Renal pelvis (tissue), 4 donors: Measurements from ENCODE around the gene RFPL2. TPM values are rescaled to one million over a fixed set of nuclear protein-coding genes. Genes with fewer than 3 reads are reported as not detected.
"Not testable (repeated sequence)": the region's sequence is repeated elsewhere in the genome, so short reads cannot be mapped to it uniquely, and the experiment has no call there.

Source experiments
- DNase-seq: peaks from one replicate; pipeline ENCODE4 v3.0.0-alpha.2; 2013
- polyA plus RNA-seq, 3 donors: library from polyadenylated mRNA; unstranded; fragments of 120-200 nt; gene quantifications; one replicate each; pipeline ENCODE4 v1.2.1, GENCODE V29; 2013; ENCODE audit not compliant: insufficient read length in 3 of 3

Gene RFPL2
- polyA plus RNA-seq, 3 donors: 0.28 to 1.0 (median 0.73) TPM

DNA sequence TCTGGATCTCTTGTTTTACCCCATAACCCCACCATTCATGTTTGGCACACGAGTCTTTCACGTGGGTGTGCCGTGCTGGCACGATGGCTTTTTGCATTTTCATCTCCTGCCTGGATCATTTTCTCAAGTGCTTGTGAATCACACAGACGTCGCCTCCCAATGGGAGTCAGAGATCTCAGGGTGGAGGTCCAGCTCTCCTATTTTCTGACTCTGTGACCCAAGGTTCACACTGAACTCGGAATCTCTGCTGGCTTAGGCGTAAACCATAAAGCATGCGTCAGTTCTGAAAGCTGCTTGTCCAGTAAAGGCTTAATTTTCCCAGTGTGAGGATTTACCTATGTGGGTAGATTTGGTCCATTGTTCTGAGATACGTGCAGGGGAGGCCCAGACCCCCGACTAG is 29.8 kb downstream of the RFPL2 start:
- no peak for DNase-seq

DNA sequence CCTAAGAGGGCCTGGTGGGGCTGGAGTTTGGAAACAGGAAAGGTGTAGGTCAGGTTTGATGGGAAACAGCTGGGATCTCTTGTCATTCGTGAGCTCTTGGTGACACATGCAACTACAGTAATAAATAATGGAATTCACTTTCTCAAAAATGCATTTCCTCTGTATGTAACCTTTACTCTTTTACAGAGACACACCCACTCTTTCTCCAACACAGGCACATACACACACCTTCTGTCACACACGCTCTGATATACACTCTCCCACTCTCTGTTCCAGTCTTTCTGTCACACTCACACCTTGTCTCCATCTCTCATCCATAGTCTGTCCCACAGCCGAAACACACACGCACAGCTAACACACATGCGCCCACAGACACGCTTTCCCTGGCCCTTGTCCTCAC is 39.2 kb downstream of the RFPL2 start:
- no peak for DNase-seq

DNA sequence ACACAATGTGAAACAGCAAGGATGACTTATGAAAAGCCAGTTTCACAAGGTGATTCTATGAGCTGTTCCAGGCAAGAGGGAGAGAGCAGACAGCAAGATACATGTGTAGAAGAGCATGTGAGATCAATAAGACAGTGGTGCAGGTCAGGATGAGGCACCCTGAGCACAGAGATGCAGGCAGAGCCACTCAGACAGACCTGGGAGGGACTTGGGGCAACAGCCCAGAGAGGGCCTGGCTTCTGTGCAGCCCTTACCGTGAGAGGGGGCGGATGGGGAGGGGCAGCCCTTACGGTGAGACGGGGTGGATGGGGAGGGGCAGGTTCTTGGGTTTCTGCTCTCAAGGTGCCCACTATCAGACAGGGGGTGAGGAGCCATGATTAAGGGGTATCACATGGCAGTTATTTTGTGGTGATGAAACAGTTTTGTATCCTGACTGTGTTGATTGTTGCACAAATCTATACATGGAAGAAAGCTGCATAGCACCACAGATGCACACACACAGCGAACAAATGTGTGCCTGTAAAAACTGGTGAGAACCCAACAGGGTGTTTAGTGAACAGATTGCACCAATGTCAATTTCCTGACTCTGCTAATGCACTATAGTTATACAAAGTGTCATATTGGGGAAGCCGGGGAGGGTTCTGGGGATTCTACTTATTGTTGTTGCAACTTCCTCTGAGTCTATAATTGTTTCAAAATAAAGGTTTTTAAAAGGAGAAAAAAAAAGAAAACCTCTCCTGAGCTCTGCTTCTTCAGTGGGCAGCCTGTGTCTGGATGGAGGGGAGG is 40.6 kb downstream of the RFPL2 start:
- DNase-seq: no peak

DNA sequence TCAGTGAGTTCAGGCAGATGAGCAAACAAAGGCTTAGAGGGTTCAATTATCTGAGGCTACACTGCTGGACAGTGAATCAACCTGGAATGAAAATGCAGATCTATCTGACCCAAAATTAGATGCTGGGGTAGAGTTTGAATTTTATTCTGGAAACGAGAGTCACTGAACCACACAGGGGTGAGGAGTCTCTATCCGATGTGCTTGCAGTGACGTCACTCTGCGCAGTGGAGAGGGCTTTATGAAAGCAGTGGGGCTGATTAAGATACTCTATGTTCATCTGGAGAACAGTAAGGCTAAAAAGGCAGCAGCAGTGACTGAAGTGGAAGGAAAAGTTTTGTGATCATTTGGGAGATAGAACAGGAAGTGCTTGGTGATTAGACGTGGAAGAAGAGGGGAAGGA is 44.5 kb downstream of the RFPL2 start:
- DNase-seq: not testable (repeated sequence)

DNA sequence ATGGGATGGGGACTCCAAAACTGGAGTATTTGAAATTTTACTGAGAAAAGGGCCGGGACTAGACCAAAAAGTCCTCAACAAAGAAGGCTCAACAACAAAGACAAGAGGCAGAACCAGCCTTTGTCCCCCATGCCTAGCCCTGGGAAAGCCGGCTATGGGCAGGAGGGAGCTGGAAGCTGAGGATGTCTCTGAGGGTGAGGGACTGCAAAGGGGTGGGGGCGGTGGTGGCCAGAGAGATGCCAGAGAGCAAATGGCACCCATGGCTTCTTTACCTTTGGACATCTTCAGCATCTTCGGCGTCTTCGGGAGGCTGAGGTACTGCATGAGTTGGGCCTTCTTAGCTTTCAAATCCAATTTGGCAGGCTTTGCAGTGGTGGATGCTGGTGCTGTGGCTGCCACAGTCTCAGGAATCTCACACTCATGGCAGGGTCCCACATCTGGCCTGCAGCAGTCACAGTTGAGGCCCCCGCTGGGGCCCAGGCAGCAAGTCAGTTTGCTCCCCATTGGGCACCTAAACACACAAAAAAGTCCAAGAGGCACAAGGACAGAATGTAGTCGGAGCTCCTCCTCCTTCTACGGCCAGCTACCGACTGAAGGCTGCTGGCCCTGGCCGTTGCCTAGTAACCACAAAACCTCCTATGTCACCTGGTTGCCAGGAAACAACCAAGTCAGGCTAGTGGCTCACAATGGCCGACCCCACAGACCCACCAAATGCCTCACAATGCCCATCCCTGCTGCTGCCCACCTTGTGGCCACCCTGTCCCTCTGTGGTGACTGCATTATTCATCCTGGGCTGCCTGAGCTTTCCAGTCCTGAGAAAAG is 46.0 kb downstream of the RFPL2 start, which contains the start of gene C22orf42:
C22orf42 (minus strand) TSS at position 592 of the 822 bp plus-strand sequence; CDS start at position 504, 88 bp downstream.
- DNase-seq: no peak

DNA sequence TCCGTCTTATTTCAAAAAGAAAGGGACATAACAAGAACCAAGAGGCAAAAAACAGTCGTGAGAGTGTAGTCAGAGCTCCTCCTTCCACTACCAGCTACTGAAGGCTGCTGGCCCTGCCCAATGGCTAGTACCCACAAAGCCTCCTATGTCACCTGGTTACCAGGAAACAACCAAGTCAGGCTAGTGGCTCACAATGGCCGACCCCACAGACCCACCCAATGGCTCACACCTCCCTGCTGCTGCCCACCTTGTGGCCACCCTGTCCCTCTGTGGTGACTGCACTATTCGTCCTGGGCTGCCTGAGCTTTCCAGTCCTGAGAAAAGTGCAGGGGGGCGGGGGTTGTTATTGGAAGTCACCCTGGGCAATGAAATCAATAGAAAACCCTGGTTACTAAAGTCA is 47.2 kb downstream of the RFPL2 start:
- DNase-seq: not testable (repeated sequence)

DNA sequence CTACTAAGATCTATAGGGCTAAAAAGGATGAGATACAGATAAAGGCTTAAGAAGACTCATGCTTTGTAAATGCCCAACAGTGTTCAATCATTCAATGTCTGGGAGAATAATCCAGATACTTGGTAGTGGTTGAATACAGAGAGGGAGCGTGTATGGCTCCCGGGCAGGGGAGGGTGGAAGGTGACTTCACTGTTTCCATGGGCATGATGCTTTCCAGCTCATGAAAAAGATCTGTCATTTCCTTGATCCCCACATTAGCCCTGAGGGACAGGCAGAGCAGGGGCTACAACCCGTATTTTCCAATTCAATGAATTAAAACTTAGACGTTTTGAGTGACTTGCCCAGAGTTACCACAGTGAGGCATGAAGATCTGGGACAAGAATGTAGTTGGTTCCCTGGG is 50.1 kb downstream of the RFPL2 start:
- not testable (repeated sequence) for DNase-seq

DNA sequence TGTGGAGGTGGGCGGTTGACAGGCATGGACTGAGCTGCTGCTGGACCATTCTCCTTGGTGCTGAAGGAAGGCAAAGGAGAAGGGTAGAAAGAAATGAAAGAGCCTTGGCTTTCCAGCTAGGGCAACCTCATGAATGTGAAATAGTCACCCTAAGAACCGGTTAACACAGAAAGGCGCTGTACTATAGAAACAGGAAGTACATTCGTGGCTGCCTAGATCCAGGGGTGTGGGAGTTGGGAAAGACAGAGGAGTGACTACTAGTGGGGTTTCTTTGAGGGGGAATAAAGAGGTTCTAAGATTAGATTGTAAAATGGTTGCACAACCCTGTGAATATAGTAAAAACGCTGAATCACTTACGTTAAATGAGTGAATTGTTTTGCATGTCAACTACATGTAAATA is 53.2 kb downstream of the RFPL2 start:
- not testable (repeated sequence) for DNase-seq

DNA sequence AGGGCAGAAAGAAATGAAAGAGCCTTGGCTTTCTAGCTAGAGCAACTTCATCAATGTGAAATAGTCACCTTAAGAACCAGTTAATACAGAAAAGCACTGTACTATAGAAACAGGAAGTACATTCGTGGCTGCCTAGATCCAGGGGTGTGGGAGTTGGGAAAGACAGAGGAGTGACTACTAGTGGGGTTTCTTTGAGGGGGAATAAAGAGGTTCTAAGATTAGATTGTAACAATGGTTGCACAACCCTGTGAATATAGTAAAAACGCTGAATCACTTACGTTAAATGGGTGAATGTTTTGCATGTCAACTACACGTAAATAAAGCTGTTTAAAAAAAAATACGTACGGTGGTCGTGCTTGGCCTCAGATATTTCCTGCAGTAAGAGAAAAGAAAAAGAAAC is 54.2 kb downstream of the RFPL2 start:
- not testable (repeated sequence) for DNase-seq

GRCh38 chr22:32148372-32148771 is 56.5 kb downstream of the RFPL2 start:
- DNase-seq: not testable (repeated sequence)

GRCh38 chr22:32147128-32147527 is 57.7 kb downstream of the RFPL2 start:
- DNase-seq: not testable (repeated sequence)

DNA sequence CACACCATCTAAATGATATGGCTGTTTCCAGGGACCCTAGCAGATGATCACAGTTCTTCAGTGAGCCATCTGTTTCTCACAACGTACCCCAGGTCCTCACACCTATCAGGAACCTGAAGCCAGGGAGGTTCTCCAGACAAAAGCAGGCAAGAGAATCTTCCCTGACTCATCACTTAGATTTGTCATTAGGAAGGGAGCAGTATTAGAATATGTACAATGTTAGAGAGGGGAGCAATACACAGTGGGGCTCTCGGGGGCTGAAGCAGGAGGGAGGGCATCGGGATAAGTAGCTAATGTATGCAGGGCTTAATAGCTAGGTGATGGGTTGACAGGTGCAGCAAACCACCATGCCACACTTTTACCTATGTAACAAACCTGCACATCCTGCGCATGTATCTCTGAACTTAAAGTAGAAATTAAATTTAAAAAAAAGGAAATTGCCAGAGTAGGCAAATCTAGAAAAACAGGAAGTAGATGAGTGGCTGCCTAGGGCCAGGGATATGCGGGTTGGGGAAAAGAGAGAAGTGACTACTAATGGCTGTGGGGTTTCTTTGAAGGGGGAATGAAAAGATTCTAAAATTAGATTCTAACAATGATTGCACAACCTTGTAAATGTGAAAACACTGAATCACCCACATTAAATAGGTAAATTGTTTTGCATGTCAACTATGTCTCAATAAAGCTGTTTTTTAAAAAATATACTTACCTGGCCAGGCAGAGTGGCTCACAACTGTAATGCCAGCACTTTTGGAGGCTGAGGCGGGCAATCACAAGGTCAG is 60.2 kb downstream of the RFPL2 start:
- DNase-seq: no peak

GRCh38 chr22:32142600-32142999 is 62.3 kb downstream of the RFPL2 start:
- DNase-seq: no peak

- DNase-seq: not testable (repeated sequence)
Measured at GRCh38 chr22:32140688-32141087, 64.2 kb downstream of the RFPL2 start.

Other genes starting within 250 kb of the RFPL2 start
- gene SLC5A1, start 161.8 kb downstream of the RFPL2 start, polyA plus RNA-seq: under 1 TPM; 0.52 to 0.73 (median 0.61) TPM
- gene C22orf42, start 45.8 kb downstream of the RFPL2 start, polyA plus RNA-seq: not detected
- 1 to 10 TPM in 2 of 3 donors, under 1 TPM in 1; 0.81 to 2.1 (median 1.2) TPM for gene SLC5A4, start 50.3 kb upstream of the RFPL2 start, polyA plus RNA-seq
- gene RFPL3, start 152.8 kb upstream of the RFPL2 start, polyA plus RNA-seq: not detected
- gene RTCB, start 207.2 kb upstream of the RFPL2 start, polyA plus RNA-seq: 100 to 1,000 TPM; 110 to 113 (median 111) TPM